Natural killer cell (primary cell): ENCODE results near the gene GNAS-AS1. TPM values are rescaled to one million over a fixed set of nuclear protein-coding genes. Genes with fewer than 3 reads are reported as not detected.
"Not testable (repeated sequence)": the region's sequence is repeated elsewhere in the genome, so short reads cannot be mapped to it uniquely, and the experiment has no call there.

Experiments
- ATAC-seq, 3 donors: fragments of 150-1000 bp in 2 of 3; fragments of 200-7000 bp in 1 of 3; cut with Tn5 transposase; 1 replicate in 1 of 3; 2 replicates in 2 of 3; pipeline ENCODE4 v1.10.0; 2021; ENCODE audit warnings: mild to moderate bottlenecking in 2 of 3, moderate library complexity in 2 of 3
- DNase-seq, 2 donors: peaks; one replicate each; pipeline versions ENCODE4 v3.0.0 to v3.0.0-alpha.2; 2013 to 2021; ENCODE audit warnings: mixed read lengths in 1 of 2
- H3K27ac ChIP-seq: one replicate; pipeline ENCODE4 v1.5.1; 2013; ENCODE audit warnings: mild to moderate bottlenecking, low read length
- H3K27me3 ChIP-seq: one replicate; pipeline ENCODE4 v1.6.1; 2013; ENCODE audit warnings: low read length; ENCODE audit not compliant: control insufficient read depth, insufficient read depth
- H3K36me3 ChIP-seq: one replicate; pipeline ENCODE4 v1.6.1; 2013; ENCODE audit warnings: low read length; ENCODE audit not compliant: control insufficient read depth, insufficient read depth
- H3K4me1 ChIP-seq: one replicate; pipeline ENCODE4 v1.6.1; 2013; ENCODE audit warnings: low read length; ENCODE audit not compliant: control insufficient read depth, insufficient read depth
- H3K4me3 ChIP-seq: one replicate; pipeline ENCODE4 v1.5.1; 2013; ENCODE audit warnings: low read length
- H3K9me3 ChIP-seq: one replicate; pipeline ENCODE4 v1.6.1; 2013; ENCODE audit warnings: low read length; ENCODE audit not compliant: control insufficient read depth, insufficient read depth
- H3K27ac Mint-ChIP-seq, 2 donors: one replicate each; pipeline ENCODE4 v1.8.0; 2022; ENCODE audit warnings: mild to moderate bottlenecking in 2 of 2, mixed read lengths in 2 of 2, moderate library complexity in 1 of 2
- H3K27me3 Mint-ChIP-seq, 2 donors: one replicate each; pipeline ENCODE4 v1.8.0; 2022; ENCODE audit warnings: low read depth in 2 of 2, mixed read lengths in 2 of 2
- H3K36me3 Mint-ChIP-seq: one replicate; pipeline ENCODE4 v1.8.0; 2022; ENCODE audit warnings: mixed read lengths
- H3K4me1 Mint-ChIP-seq, 2 donors: one replicate each; pipeline ENCODE4 v1.8.0; 2022; ENCODE audit warnings: mixed read lengths in 2 of 2
- H3K4me3 Mint-ChIP-seq: one replicate; pipeline ENCODE4 v1.8.0; 2022; ENCODE audit warnings: mild to moderate bottlenecking, moderate library complexity, mixed read lengths
- H3K9me3 Mint-ChIP-seq, 2 donors: one replicate each; pipeline ENCODE4 v1.8.0; 2022; ENCODE audit warnings: mixed read lengths in 2 of 2
- WGBS: methylation state at CpG from one replicate; pipeline ENCODE4 v1.1.7; 2013; ENCODE audit warnings: missing lambda C conversion rate; ENCODE audit not compliant: insufficient coverage; 5-methylcytosine and 5-hydroxymethylcytosine counted together
- intact Hi-C: fragments of 100-400 bp; cut with micrococcal nuclease; formaldehyde crosslinking; loops from one replicate; pipeline ENCODE4 v1.14.2; 2022
- total RNA-seq, 4 donors: library from RNA; stranded (reverse); fragments of 120-200 nt in 1 of 4; gene quantifications; one replicate each; pipeline versions ENCODE4 v1.2.3 to v1.2.4, GENCODE V29; 2013 to 2022
- TF ChIP-seq, protein P1 (sequence below): fragments of 200-600 bp; IDR thresholded peaks from one replicate; pipeline ENCODE4 v1.8.0; 2022; ENCODE audit warnings: antibody characterized with exemption

The GNAS-AS1 gene
- total RNA-seq, 3 donors from 2014 or later (not counting 1 experiment from before 2014, with no cell fraction given): 0.60 to 0.66 TPM; not detected in 1

- intact Hi-C loops: no loop called here
- Histone ChIP-seq H3K27ac (no peak overlapping the region), H3K4me1 (no peaks in the 10 kb centered on the region), H3K27me3 (no peaks in the 10 kb centered on the region), H3K9me3 (no peaks in the 10 kb centered on the region), H3K36me3 (no peaks in the 10 kb centered on the region), H3K4me3 (no peak overlapping the region)
- H3K36me3 Mint-ChIP-seq: no peaks in the 10 kb centered on the region
- no peak overlapping the region for H3K27ac Mint-ChIP-seq
- H3K4me3 Mint-ChIP-seq: no peak overlapping the region
- 76% methylated on average over 8 of the region's 8 CpGs for WGBS
- TF ChIP-seq, protein P1, sequence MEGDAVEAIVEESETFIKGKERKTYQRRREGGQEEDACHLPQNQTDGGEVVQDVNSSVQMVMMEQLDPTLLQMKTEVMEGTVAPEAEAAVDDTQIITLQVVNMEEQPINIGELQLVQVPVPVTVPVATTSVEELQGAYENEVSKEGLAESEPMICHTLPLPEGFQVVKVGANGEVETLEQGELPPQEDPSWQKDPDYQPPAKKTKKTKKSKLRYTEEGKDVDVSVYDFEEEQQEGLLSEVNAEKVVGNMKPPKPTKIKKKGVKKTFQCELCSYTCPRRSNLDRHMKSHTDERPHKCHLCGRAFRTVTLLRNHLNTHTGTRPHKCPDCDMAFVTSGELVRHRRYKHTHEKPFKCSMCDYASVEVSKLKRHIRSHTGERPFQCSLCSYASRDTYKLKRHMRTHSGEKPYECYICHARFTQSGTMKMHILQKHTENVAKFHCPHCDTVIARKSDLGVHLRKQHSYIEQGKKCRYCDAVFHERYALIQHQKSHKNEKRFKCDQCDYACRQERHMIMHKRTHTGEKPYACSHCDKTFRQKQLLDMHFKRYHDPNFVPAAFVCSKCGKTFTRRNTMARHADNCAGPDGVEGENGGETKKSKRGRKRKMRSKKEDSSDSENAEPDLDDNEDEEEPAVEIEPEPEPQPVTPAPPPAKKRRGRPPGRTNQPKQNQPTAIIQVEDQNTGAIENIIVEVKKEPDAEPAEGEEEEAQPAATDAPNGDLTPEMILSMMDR: no peak
- H3K27me3 Mint-ChIP-seq: peaks cover 0 to 3% of the 10 kb centered on the region in 2 donors
- ATAC-seq (no peak), DNase-seq (no peak)
- no peaks in the 10 kb centered on the region for H3K4me1 Mint-ChIP-seq
- H3K9me3 Mint-ChIP-seq: no peaks in the 10 kb centered on the region
These were observed 28.6 kb downstream of the GNAS-AS1 start for GRCh38 chr20:58822149-58822548.

DNA sequence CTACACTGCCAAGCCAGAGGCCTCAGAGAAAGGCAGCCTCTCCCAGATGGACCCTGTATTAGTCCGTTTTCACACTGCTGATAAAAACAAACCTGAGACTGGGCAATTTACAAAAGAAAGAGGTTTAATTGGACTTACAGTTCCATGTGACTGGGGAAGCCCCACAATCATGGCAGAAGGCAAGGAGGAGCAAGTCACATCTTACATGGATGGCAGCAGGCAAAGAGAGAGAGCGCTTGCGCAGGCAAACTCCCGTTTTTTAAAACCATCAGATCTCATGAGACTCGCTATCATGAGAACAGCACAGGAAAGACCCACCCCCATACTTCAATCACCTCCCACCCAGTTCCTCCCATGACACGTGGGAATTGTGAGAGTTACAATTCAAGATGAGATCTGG lies 30.2 kb downstream of the GNAS-AS1 start:
- 82% methylated on average over 1 of the region's 6 CpGs for WGBS
- H3K27ac Mint-ChIP-seq, DNase-seq, H3K4me3 ChIP-seq, H3K4me3 Mint-ChIP-seq, H3K27me3 Mint-ChIP-seq, ATAC-seq, H3K4me1 Mint-ChIP-seq, H3K27ac ChIP-seq, H3K36me3 Mint-ChIP-seq, H3K4me1 ChIP-seq, H3K9me3 ChIP-seq, H3K36me3 ChIP-seq, H3K9me3 Mint-ChIP-seq, H3K27me3 ChIP-seq, intact Hi-C loops: not testable (repeated sequence)

GRCh38 chr20:58819921-58820320 lies 30.8 kb downstream of the GNAS-AS1 start:
- no peaks in the 10 kb centered on the region for H3K27me3 ChIP-seq
- H3K27ac Mint-ChIP-seq: no peak overlapping the region
- intact Hi-C loops: no loop called here
- no peaks in the 10 kb centered on the region for H3K36me3 Mint-ChIP-seq
- H3K9me3 Mint-ChIP-seq: no peaks in the 10 kb centered on the region
- WGBS: 94% methylated on average over 13 of the region's 13 CpGs
- DNase-seq: no peak
- no peaks in the 10 kb centered on the region for H3K9me3 ChIP-seq
- no peaks in the 10 kb centered on the region for H3K4me1 ChIP-seq
- H3K36me3 ChIP-seq: no peaks in the 10 kb centered on the region
- no peak overlapping the region for H3K4me3 ChIP-seq
- no peaks in the 10 kb centered on the region for H3K4me1 Mint-ChIP-seq
- H3K4me3 Mint-ChIP-seq: no peak overlapping the region
- no peak overlapping the region for H3K27ac ChIP-seq
- H3K27me3 Mint-ChIP-seq: peaks cover 0 to 3% of the 10 kb centered on the region in 2 donors
- TF ChIP-seq, protein P1: no peak
- no peak for ATAC-seq

- peaks cover 0 to 3% of the 10 kb centered on the region in 2 donors for H3K27me3 Mint-ChIP-seq
- H3K27ac ChIP-seq: no peak overlapping the region
- DNase-seq (peak in 1 of 2 donors; percentile 10), ATAC-seq (peak in 1 of 3 donors; percentile 38)
- H3K4me3 ChIP-seq: no peak overlapping the region
- H3K36me3 Mint-ChIP-seq: no peaks in the 10 kb centered on the region
- H3K4me1 Mint-ChIP-seq: no peaks in the 10 kb centered on the region
- 57% methylated on average over 8 of the region's 8 CpGs for WGBS
- TF ChIP-seq, protein P1: no peak
- H3K36me3 ChIP-seq: no peaks in the 10 kb centered on the region
- H3K9me3 Mint-ChIP-seq: no peaks in the 10 kb centered on the region
- no peaks in the 10 kb centered on the region for H3K27me3 ChIP-seq
- no peak overlapping the region for H3K27ac Mint-ChIP-seq
- no peak overlapping the region for H3K4me3 Mint-ChIP-seq
- no peaks in the 10 kb centered on the region for H3K9me3 ChIP-seq
- no peaks in the 10 kb centered on the region for H3K4me1 ChIP-seq
- intact Hi-C loops: no loop called here
These were observed 32.0 kb downstream of the GNAS-AS1 start for GRCh38 chr20:58818586-58819285.
